IMR-90 (cell line): ENCODE results near the gene PRSS3. TPM values are rescaled to one million over a fixed set of nuclear protein-coding genes. Genes with fewer than 3 reads are reported as not detected.
"Not testable (repeated sequence)": the region's sequence is repeated elsewhere in the genome, so short reads cannot be mapped to it uniquely, and the experiment has no call there.

Experiments
- ATAC-seq: fragments of 200-7000 bp; cut with Tn5 transposase; 2 replicates; pipeline ENCODE4 v1.9.1; 2020; ENCODE audit warnings: low read depth, mild to moderate bottlenecking, moderate library complexity
- BruUV-seq: library from RNA; stranded (reverse); fragments of 400-500 nt; replicated peaks from 2 replicates; lab custom pipeline; 2021; lab: Mats Ljungman, UMichigan
- CTCF ChIA-PET: fragments of 300-600 bp; formaldehyde crosslinking; extraction: SDS; loops from one replicate; lab custom pipeline; 2021; ENCODE audit warnings: antibody characterized with exemption; lab: Yijun Ruan, JAX
- POLR2A ChIA-PET: fragments of 300-600 bp; sonication (Branson Sonifier 250); formaldehyde crosslinking; loops from one replicate; lab custom pipeline; 2022; ENCODE audit warnings: antibody characterized with exemption; ENCODE audit not compliant: unreplicated experiment; lab: Charles Lee
- DNase-seq: peaks from one replicate; pipeline ENCODE4 v3.0.0; 2013
- H2AFZ ChIP-seq: replicated peaks from 2 replicates; pipeline ENCODE3; 2013; ENCODE audit warnings: low read length, mild to moderate bottlenecking; ENCODE audit not compliant: poor library complexity
- H2AK5ac ChIP-seq: 2 replicates; pipeline ENCODE4 v1.6.1; 2013; ENCODE audit warnings: low read depth, low read length, inconsistent platforms
- H2AK9ac ChIP-seq: replicated peaks from 2 replicates; pipeline ENCODE3; 2013; ENCODE audit warnings: mild to moderate bottlenecking, low read depth, low read length, moderate library complexity; ENCODE audit not compliant: poor library complexity
- H2BK120ac ChIP-seq: 2 replicates; pipeline ENCODE4 v1.6.1; 2013; ENCODE audit warnings: low read depth, low read length, inconsistent platforms
- H2BK15ac ChIP-seq: 3 replicates; pipeline ENCODE4 v1.6.1; 2013; ENCODE audit warnings: low read depth, low read length, inconsistent platforms
- H2BK20ac ChIP-seq: 2 replicates; pipeline ENCODE4 v1.6.1; 2013; ENCODE audit warnings: low read depth, mild to moderate bottlenecking, inconsistent platforms, low read length, moderate library complexity
- H2BK5ac ChIP-seq: 2 replicates; pipeline ENCODE4 v1.6.1; 2013; ENCODE audit warnings: mild to moderate bottlenecking, low read depth, low read length, inconsistent platforms; ENCODE audit not compliant: poor library complexity, severe bottlenecking
- H3K14ac ChIP-seq: replicated peaks from 2 replicates; pipeline ENCODE4 v1.6.1; 2013; ENCODE audit warnings: low read depth, low read length, inconsistent platforms
- H3K18ac ChIP-seq: 2 replicates; pipeline ENCODE4 v1.6.1; 2013; ENCODE audit warnings: low read depth, low read length, control low read depth
- H3K23ac ChIP-seq: 2 replicates; pipeline ENCODE4 v1.6.1; 2013; ENCODE audit warnings: low read depth, low read length, inconsistent platforms
- H3K27ac ChIP-seq: 2 replicates; pipeline ENCODE4 v1.5.1; 2013; ENCODE audit warnings: mild to moderate bottlenecking, control low read depth, low read length; ENCODE audit not compliant: insufficient read depth
- H3K27me3 ChIP-seq: 2 replicates; pipeline ENCODE4 v1.6.1; 2013; ENCODE audit warnings: low read length; ENCODE audit not compliant: control insufficient read depth, insufficient read depth
- H3K36me3 ChIP-seq: 2 replicates; pipeline ENCODE4 v1.6.1; 2013; ENCODE audit warnings: low read length, mixed read lengths; ENCODE audit not compliant: control insufficient read depth, insufficient read depth
- H3K4ac ChIP-seq: 2 replicates; pipeline ENCODE4 v1.6.1; 2013; ENCODE audit warnings: low read depth, low read length, inconsistent platforms
- H3K4me1 ChIP-seq: 2 replicates; pipeline ENCODE4 v1.6.1; 2013; ENCODE audit warnings: low read length, mixed read lengths; ENCODE audit not compliant: control insufficient read depth, insufficient read depth
- H3K4me2 ChIP-seq: 2 replicates; pipeline ENCODE4 v1.6.1; 2013; ENCODE audit warnings: low read depth, mild to moderate bottlenecking, control low read depth, low read length, moderate library complexity
- H3K4me3 ChIP-seq: 2 replicates; pipeline ENCODE4 v1.5.1; 2013; ENCODE audit warnings: low read depth, mild to moderate bottlenecking, control low read depth, low read length, moderate library complexity; ENCODE audit not compliant: insufficient read depth
- H3K56ac ChIP-seq: 2 replicates; pipeline ENCODE4 v1.6.1; 2013; ENCODE audit warnings: low read length, inconsistent platforms; ENCODE audit not compliant: insufficient read depth; ENCODE audit errors: extremely low read depth
- H3K79me1 ChIP-seq, 2 experiments: 2 replicates each; pipeline ENCODE4 v1.6.1; 2013; ENCODE audit warnings: low read length in 2 of 2, inconsistent platforms in 1 of 2, low read depth in 1 of 2
- H3K9ac ChIP-seq: 2 replicates; pipeline ENCODE4 v1.6.1; 2013; ENCODE audit warnings: low read depth, low read length, control low read depth
- H3K9me1 ChIP-seq: 2 replicates; pipeline ENCODE4 v1.6.1; 2013; ENCODE audit warnings: low read length, inconsistent platforms; ENCODE audit not compliant: insufficient read depth
- H3K9me3 ChIP-seq: 2 replicates; pipeline ENCODE4 v1.6.1; 2013; ENCODE audit warnings: low read length; ENCODE audit not compliant: control insufficient read depth, insufficient read depth
- H4K20me1 ChIP-seq: 2 replicates; pipeline ENCODE4 v1.6.1; 2013; ENCODE audit warnings: low read length, inconsistent platforms; ENCODE audit not compliant: insufficient read depth
- H4K5ac ChIP-seq: 2 replicates; pipeline ENCODE4 v1.6.1; 2013; ENCODE audit warnings: mild to moderate bottlenecking, low read depth, low read length, control low read depth
- H4K8ac ChIP-seq, 2 experiments: 2 replicates each; pipeline ENCODE4 v1.6.1; 2013; ENCODE audit warnings: low read depth in 2 of 2, low read length in 2 of 2, control low read depth in 1 of 2, inconsistent platforms in 1 of 2
- H4K91ac ChIP-seq: 2 replicates; pipeline ENCODE4 v1.6.1; 2013; ENCODE audit warnings: low read depth, low read length, inconsistent platforms; ENCODE audit not compliant: insufficient read depth
- CEBPB ChIP-seq: IDR thresholded peaks from 2 replicates; pipeline ENCODE4 v1.6.1; 2012; ENCODE audit warnings: low read depth, low read length, improper control_type of control experiment
- CHD1 ChIP-seq: IDR thresholded peaks from 2 replicates; pipeline ENCODE4 v1.6.1; 2012; ENCODE audit warnings: low read depth, low read length, improper control_type of control experiment
- FOS ChIP-seq: fragments of 150-350 bp; IDR thresholded peaks from 2 replicates; pipeline ENCODE4 v1.6.1; 2016; ENCODE audit warnings: low read depth, low read length
- MXI1 ChIP-seq: IDR thresholded peaks from 2 replicates; pipeline ENCODE4 v1.6.1; 2012; ENCODE audit warnings: low read depth, mild to moderate bottlenecking, low read length, moderate library complexity, borderline replicate concordance
- NFE2L2 ChIP-seq: fragments of 150-350 bp; IDR thresholded peaks from 2 replicates; pipeline ENCODE4 v1.6.1; 2016; ENCODE audit warnings: low read depth, mild to moderate bottlenecking, low read length
- POLR2A ChIP-seq: IDR thresholded peaks from 2 replicates; pipeline ENCODE4 v1.6.1; 2012; ENCODE audit warnings: mild to moderate bottlenecking, low read depth, low read length
- RAD21 ChIP-seq: IDR thresholded peaks from 2 replicates; pipeline ENCODE4 v1.6.1; 2012; ENCODE audit warnings: low read length, improper control_type of control experiment
- RCOR1 ChIP-seq: IDR thresholded peaks from 2 replicates; pipeline ENCODE4 v1.6.1; 2012; ENCODE audit warnings: mild to moderate bottlenecking, low read length, improper control_type of control experiment; ENCODE audit not compliant: insufficient replicate concordance
- RFX5 ChIP-seq: IDR thresholded peaks from 2 replicates; pipeline ENCODE4 v1.8.0; 2012; ENCODE audit warnings: low read depth, mild to moderate bottlenecking, low read length, moderate library complexity
- SMC3 ChIP-seq: fragments of 150-350 bp; IDR thresholded peaks from 2 replicates; pipeline ENCODE4 v1.6.1; 2016; ENCODE audit warnings: low read depth, mild to moderate bottlenecking, antibody characterized with exemption, low read length, moderate library complexity
- WGBS, 2 experiments: methylation state at CpG; one replicate each; pipeline versions ENCODE4 v1.1.5 to v1.1.7; 2013; ENCODE audit warnings: missing lambda C conversion rate in 2 of 2; ENCODE audit not compliant: insufficient read length in 1 of 2; ENCODE audit errors: extremely low coverage in 2 of 2; 5-methylcytosine and 5-hydroxymethylcytosine counted together
- dilution Hi-C: fragments of 300-500 bp; cut with HindIII; formaldehyde crosslinking; loops from one replicate; pipeline ENCODE4 v1.14.3; 2018; ENCODE audit warnings: low sequenced_read_pairs; ENCODE audit not compliant: unreplicated experiment
- in situ Hi-C: fragments of 300-500 bp; cut with MboI; formaldehyde crosslinking; loops from 3 replicates; pipeline ENCODE4 v1.14.3; 2019; ENCODE audit warnings: low sequenced_read_pairs, inconsistent platforms, mixed read lengths
- intact Hi-C: fragments of 100-400 bp; cut with micrococcal nuclease; formaldehyde crosslinking; loops from 2 replicates; pipeline ENCODE4 v1.10.0; 2022
- polyA plus RNA-seq, 3 experiments: library from polyadenylated mRNA; depleted of rRNA; stranded (reverse); fragments of >200 nt; gene quantifications; 2 replicates each; pipeline ENCODE4 v1.2.3, GENCODE V29; 2012; ENCODE audit warnings: low replicate concordance in 1 of 3
- total RNA-seq: library from RNA; depleted of rRNA; stranded (reverse); fragments of >200 nt; gene quantifications from 2 replicates; pipeline ENCODE4 v1.2.3, GENCODE V29; 2012

The PRSS3 gene
- total and polyA plus RNA-seq, 2 of the 4 experiments (the other 2 are of a cell fraction), result 7.0 to 26.9 TPM

GRCh38 chr9:33823801-33824200 is 28.4 kb downstream of the PRSS3 start:
- Histone ChIP-seq H2AFZ (no peak overlapping the region), H2AK9ac (no peak overlapping the region), H4K91ac (no peak overlapping the region), H3K4ac (no peak overlapping the region), H2BK15ac (no peak overlapping the region), H2AK5ac (no peak overlapping the region), H3K4me2 (no peak overlapping the region), H3K27ac (no peak overlapping the region), H4K8ac (no peak overlapping the region), H3K36me3 (peaks cover 4% of the 10 kb centered on the region; the same call in 1 of the 2 replicates), H3K4me3 (no peak overlapping the region), H4K5ac (no peak overlapping the region), H3K9me3 (no peaks in the 10 kb centered on the region), H3K14ac (no peak overlapping the region), H3K79me1 (peaks cover 0 to 33% of the 10 kb centered on the region in 2 experiments; a peak in 2 of 4 replicates), H3K4me1 (peaks cover 4% of the 10 kb centered on the region), H3K23ac (no peak overlapping the region), H3K9me1 (peaks cover 3% of the 10 kb centered on the region), H3K56ac (no peak overlapping the region), H4K20me1 (peaks cover 93% of the 10 kb centered on the region), H2BK120ac (no peak overlapping the region), H3K18ac (no peak overlapping the region), H2BK20ac (no peak overlapping the region), H3K27me3 (no peaks in the 10 kb centered on the region), H3K9ac (no peak overlapping the region), H2BK5ac (no peak overlapping the region)
- DNase-seq, result no peak
- ChIA-PET POLR2A (interaction anchor here (0.5 kb wide), 1 partner anchor 199 kb away, joined by 4 read pairs; no protein-coding TSS in a partner anchor), CTCF (no interaction called here)
- ATAC-seq, result no peak
- in situ Hi-C loops, result no loop called here
- no CpG with 5 or more reads among the region's 3 CpGs for WGBS, 2 experiments
- BruUV-seq, result no TSS peak
- TF ChIP-seq RAD21 (no peak), MXI1 (no peak), RFX5 (no peak), RCOR1 (no peak), FOS (no peak), NFE2L2 (no peak), CHD1 (no peak), CEBPB (no peak), SMC3 (no peak), POLR2A (no peak)
- intact Hi-C loops, result no loop called here
- dilution Hi-C loops, result no loop called here

DNA sequence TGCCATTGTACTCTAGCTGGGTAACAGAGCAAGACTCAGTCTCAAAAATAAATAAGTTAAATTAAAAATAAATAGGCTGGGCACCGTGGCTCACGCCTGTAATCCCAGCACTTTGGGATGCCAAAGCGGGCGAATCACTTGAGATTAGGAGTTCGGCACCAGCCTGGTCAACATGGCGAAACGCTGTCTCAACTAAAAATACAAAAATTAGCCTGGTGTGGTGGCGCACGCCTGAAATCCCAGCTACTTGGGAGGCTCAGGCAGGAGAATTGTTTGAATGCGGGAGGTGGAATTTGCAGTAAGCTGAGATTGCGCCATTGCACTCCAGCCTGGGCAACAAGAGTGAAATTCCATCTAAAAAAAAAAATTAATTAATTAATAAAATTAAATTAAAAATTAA is 31.9 kb downstream of the PRSS3 start:
- H4K91ac ChIP-seq, H2BK120ac ChIP-seq, H3K56ac ChIP-seq, H3K23ac ChIP-seq, H4K8ac ChIP-seq, H2AK5ac ChIP-seq, H3K18ac ChIP-seq, H3K9ac ChIP-seq, H2AK9ac ChIP-seq, H3K14ac ChIP-seq, H2BK15ac ChIP-seq, H3K4ac ChIP-seq, H2BK20ac ChIP-seq, H3K27ac ChIP-seq, H3K9me1 ChIP-seq, DNase-seq, H3K4me1 ChIP-seq, H4K5ac ChIP-seq, ATAC-seq, intact Hi-C loops, dilution Hi-C loops, H3K27me3 ChIP-seq, POLR2A ChIA-PET, H2AFZ ChIP-seq, in situ Hi-C loops, H3K36me3 ChIP-seq, H3K4me2 ChIP-seq, BruUV-seq, H2BK5ac ChIP-seq, H3K9me3 ChIP-seq, H3K4me3 ChIP-seq: not testable (repeated sequence)
- CTCF ChIA-PET, result interaction anchor here (0.7 kb wide), 1 partner anchor 21 kb away, joined by 3 read pairs; no protein-coding TSS in a partner anchor
- H3K79me1 ChIP-seq, result peaks cover 0 to 44% of the 10 kb centered on the region in 2 experiments; a peak in 2 of 4 replicates
- peaks cover 83% of the 10 kb centered on the region for H4K20me1 ChIP-seq
- WGBS, 2 experiments, result 100% methylated on average over 2 of the region's 11 CpGs; no CpG with 5 or more reads in 1 of the 2 experiments
